Stimulated activated CD4-positive, alpha-beta T cell treated with anti-CD3 and anti-CD28 coated beads, Interleukin-15, amount 100 ng/mL, for 24 hours (primary cell): Measurements from ENCODE around the gene ZIM2.

ENCODE experiments used
- DNase-seq: peaks from one replicate; pipeline ENCODE4 v3.0.0-alpha.2; 2020

ZIM2 gene

DNA sequence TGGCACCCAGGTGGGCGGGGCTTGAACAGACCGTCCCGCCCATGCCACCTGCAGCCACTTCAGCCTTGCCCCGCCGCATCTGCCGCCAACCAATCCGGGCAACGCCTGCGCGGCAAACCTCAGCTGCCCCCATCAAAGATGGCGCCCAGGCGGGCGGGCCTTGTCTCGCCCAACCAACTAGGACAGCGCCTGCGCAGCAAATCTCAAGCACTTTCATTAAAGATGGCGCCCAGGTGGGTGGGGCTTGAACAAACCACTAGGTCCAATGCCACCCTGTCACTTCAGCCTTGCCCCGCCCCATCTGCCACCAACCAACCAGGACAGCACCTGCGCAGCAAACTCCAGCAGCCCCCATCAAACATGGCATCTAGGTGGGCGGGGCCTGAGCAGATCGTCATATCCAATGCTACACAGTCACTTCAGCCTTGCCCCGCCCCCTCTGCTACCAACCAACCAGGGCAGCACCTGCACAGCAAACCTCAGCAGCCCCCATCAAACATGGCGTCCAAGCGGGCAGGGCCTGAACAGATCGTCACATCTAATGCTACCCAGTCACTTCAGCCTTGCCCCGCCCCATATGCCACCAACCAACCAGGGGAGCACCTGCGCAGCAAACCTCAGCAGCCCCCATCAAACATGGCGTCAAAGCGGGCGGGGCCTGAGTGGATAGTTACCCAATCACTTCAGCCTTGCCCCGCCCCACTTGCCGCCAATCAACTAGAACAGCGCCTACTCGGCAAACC is 1.4 kb downstream of the ZIM2 start:
- DNase-seq: peak; percentile 24

DNA sequence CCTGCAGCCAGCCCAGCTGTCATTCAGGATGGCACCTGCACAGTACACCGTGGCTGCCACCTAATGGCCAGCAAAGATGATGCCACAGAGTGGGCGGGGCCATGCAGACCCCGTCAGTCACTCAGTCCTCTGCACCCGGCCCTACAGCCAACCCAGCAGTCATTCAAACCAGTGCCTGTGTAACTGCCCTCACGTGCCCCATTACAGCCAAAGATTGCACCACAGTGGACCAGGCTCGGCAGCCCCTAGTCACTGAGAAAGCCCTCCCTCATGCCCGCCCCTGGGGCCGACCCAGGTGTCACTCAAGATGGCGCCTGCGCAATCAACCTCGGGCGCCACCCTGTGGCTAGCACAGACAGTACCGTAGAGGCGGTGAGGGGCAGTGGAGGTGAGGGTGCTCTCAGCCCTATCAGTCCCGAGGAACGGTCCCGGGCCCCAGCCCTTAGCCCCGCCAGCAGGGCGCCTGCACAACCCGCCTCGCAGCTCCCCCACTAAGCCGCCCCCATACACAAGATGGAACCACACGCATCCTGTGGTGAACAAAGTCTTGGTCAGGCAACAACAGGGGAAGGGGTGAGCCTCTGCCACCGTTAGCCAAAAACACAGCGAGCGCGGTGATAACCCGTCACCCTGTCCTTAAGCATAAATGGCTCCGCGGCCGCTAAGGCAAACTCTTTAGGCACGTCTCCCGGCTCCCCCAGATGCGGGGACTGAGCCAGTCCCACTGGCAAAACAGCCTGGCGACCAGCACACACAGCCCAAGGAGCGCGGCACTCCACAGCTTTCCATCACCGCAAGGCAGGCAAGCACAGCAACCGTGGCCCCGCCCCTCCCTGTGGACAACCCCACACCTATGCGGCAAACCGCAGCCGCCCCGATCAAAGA is 2.3 kb downstream of the ZIM2 start:
- DNase-seq: no peak

DNA sequence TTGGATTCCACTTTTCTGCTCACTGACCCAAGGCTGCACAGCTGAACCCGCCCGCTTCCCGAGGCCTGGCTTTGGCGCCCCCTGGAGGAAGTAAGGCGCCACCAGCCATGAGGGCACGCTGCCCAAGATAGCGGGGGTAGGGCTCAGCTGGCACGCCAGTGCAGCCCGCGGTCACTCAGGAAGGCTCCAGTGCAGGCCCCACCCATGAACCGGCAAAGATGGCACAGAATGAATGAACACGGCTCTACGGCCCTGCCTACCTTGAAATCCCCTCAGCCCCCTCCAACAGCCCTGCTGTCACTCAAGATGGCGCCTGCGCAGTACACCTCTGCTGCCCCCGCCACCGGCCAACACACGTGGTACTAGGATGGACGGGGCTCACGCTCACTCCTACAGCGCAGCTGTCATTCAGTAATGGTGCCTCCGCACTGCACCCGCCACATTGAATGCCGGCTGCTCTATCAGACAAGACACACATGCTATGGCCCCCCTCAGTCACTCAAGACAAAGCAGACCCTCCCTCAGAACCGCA is 3.0 kb downstream of the ZIM2 start:
- no peak for DNase-seq

DNA sequence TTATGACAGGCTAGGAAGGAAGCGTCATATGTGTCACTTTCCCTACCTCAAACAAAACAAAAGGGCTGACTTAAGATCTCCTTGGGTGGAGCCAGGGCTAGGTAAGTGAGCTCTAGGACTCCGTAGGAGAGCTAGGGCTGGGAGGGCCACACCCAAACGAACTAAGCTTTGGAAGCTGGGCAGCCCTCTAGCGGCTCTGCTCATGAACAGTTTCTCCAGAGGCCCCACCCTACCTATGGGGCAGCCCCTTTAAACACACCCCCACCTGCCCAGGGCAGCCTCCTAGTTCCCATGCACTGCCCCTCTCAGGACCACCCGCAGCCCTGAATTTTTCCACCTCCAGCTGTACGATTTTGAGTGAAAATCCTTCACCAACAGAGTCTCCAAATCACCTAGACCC is 3.5 kb downstream of the ZIM2 start:
- DNase-seq: no peak

DNA sequence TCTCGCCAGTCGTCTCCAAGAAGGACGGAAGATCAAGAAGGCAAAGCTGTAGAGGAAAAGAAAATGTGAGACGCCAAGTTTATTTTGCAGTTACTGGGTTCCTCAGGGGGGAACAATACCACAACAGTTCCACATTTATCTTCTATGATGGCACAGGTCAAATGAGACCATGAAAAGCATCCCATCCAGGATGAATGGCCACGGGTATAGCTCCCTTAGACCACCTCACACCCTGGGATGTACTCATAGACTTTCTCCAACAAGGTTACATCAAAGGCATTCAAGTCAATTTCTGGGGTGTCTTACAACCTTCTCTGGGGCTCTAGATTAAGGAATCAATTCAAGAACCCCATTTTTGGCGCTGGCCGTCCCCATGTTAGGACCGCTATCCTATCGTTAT is 4.5 kb downstream of the ZIM2 start:
- no peak for DNase-seq

DNA sequence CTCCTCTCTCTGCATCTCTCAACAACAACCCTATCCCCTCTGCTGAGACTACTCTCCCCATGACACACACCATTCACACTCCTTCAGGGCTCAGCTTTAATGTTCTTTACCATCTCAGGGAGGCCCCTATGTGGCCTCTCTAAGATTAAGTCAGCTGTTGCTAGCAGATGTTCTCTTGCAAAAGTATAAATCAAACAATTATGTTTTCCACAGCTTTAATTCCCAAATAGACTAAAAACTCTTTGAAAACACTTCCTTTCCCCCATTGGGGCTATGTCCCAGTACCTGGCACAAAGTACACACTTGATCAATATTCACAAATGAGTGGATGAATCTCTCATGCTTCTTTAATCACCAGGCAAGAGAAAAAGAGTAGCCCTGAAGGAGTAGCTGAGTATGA is 5.1 kb downstream of the ZIM2 start:
- no peak for DNase-seq

DNA sequence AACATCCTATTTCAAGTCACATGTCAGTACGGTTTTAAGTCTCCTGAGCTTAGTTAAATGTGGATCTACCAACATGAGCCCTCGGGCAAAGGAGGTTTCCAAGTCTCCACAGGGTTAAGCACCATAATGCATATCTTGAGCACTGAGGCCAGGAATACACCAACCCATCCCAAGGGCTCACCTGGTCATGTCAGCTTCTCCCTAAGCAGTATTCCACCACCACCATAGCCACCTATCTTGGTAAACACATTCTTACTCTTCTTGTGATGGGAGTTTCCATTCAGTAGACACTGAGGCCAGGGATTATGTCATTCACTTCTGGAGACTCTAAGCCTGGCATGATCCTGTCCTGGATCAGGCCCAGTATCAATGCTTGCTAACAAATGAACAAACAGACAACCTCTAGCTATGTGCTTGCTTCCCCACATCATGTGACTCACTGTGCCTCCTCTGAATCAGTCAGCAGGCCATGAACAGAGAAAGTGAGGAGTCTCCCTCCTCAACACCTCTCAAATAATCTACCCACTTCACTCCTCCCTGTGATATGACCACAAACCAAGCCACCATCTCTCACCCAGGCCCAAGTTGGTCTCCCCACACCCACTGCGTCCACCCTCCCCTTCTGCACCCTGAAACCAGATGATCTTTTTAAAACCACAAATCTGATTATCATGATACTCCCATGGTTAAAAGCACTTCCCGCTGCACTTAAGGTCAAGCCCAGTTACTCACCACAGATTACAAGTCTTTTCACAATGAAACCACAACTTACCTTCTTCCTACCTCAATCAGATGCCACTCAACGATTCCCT is 5.8 kb downstream of the ZIM2 start:
- no peak for DNase-seq

DNA sequence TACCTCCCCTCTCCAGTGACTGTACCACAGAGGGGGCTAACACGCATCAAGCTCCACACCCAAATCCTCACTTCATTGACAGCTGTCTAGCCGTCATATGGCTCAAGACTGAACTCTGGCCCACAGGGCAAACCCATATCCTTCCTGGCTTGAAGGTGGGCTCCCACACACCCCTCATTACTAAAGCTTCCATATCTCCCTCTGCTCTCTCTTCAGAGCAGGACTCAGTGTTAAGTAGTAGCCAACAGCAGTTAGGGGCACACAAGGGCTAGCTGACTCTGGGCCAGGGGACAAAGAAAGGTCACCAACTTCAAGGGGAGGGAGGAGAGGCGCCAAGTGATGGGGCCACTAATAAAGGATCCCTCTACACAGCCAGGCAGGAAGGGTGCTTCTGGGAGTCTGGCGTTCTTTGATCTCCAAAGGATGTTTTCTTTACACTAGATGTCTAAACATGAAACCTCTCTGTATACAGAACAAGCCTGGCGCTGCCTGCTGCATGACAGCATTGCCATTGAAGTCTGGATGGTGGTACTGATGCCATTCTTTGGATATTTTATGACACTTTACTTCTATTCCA is 8.1 kb downstream of the ZIM2 start:
- no peak for DNase-seq

DNA sequence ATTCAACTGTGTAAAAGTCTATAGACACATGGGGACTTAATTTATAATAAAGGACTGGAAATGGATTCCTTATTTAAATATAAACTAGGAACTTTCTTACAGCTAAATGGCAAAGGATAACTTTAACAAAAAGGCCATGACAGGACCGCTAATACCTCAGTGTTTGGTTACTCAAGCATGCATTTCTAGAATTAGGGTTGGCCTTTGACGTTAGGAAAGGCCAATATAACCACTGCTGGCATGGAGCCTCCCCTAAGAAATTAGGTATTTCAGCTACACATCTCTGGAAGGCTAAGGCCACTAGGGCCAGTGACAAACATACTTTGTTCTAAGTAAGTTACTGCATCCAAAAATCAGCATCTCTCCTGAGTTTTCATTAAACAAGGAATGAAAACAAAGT is 9.3 kb downstream of the ZIM2 start:
- no peak for DNase-seq

DNA sequence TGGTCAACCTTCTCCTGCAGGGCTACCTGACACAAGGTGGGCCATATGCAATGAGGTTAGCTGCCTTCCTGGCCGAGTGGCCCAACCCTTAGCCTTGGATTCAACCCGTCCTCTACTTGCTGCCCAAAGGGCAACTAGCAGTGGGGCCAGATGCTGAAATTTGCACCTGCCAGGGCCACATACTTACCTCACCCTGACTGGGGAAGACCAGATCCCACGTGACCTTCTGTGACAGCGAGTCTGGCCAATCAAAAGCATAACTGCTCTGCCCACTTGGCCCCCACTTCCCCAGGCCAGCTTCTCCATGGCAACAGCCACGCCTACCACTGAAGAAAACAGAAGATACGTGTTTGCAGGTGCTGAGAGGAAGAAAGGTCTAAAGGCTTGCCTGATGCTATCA is 10.9 kb downstream of the ZIM2 start:
- DNase-seq: no peak

DNA sequence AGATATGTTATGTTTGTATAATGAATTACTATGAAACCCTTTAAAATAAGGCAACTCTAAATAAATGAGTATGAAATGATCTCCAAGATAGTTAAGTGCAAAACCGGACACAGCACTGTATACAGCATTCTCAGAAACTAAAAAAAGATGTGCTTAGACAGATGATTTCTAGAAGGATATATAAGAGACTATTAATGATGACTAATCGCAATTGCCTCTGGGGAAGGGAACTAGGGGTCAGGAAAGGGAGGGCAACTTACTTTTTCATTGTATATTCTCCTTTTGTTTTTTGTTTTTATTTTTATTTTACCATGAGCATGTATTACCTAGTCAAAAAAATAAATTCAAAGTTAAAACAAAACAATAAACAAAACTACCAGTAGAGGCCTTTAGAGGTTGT is 12.8 kb downstream of the ZIM2 start:
- no peak for DNase-seq

DNA sequence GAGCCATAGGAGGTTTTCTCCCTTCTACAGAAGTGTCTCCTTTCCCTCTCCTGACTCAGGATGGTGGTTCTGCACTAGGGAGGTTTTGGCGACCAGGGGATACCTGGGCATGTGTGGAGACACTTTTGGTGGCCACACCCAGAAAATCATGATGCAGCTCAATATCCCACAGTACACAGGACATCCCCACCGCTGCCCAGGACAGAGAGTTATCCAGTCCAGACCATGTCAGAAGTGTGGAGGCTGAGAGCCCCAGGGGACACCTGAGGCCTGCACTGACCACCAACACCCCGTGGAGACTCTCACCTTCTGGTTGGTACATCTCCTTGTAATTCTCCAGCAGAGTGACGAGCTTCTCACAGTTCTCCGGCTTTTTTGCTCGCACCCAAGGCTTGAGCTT is 16.6 kb downstream of the ZIM2 start:
- no peak for DNase-seq

DNA sequence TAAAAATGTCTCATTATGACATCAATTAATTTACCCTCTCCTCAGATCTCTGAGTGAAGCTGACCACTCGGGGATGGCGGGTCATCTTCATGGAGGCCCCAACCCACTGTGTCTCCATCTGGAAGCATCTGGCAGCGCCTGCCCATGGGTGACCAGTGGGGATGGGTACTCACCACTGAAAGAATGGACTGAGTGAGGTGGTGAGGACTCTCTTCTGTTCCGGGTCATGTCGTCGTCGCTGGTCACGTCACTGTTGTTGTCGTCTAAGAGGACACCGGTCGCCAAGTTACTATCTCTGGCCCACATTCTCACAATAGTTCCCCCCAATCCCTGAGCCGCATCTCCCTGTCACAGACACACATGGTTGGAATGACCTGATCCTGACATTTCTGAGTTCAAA is 17.1 kb downstream of the ZIM2 start:
- DNase-seq: no peak

DNA sequence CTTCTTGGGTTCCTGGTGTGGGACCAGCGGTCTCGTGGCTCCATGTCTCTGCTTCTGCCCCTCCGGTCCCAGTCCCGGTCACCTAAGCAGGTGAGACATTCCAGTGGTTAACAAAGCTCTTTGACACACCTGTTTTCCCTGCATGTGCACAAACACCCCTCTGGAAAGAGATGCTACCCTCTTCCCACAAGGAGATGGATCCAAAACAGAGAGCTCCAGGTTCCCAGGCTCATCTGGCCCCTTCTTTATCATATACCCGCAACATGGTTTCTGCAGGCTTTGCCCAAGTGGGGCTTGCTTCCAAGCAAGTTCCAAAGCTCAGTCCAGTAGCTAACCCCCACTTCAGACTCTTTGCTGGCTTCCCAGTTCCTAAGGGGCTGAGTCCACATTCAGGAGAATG is 17.8 kb downstream of the ZIM2 start:
- no peak for DNase-seq

DNA sequence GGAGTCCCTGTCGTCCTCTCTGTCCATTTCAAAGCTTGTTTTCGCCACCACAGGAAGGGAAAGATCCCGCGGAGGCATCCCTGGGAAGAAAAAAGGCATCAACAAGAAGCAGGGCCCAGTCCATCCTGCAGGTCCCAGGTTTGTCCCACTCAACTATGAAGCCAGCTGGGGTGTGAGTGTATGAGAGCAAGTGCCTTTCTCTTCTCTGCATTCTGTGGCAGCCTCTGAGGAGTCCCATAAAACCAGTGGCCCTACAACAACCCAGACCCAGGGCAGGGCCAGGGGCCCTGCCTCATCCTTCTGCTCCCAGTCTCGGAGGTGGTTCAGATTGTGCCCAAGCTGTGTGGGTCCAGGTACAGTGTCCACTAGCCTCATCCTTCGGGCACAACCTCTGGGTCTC is 18.9 kb downstream of the ZIM2 start:
- DNase-seq: no peak

DNA sequence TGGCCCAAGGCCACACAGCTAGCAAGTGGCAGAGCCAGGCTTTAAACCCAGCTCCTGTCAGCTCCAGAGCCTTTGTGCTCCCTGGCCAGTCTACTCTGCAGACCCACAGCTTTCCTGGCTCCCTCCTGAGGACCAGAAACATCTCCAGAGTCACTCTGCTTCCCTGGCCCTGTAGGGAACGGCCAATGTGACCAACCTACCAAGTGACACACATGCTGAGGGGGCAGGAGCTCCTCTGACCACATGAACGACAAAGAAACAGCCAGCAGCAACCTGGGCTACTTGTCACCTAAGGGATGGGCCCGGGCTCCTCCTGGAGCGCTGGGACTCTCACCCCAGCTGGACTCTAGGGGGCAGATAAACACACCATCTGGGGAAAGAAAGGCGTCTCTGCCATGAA is 19.3 kb downstream of the ZIM2 start:
- DNase-seq: no peak

DNA sequence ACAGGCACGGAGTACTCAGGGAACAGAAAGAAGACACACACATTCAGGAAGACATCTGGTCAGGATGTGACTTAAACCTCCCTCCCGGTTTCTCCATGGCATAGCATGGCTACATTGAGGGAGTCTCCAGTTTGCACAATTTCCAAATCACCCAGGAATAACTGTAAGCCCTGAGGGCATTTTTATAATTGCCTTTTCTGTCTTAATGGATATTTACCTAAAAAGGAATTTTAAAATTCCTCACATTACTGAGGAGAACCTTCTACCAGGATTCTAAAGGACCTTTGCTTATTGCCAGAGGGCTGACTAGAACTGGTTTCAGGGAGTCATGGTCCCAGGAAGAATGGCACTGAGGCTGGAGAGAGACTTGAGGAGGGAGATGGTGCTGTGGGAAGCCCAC is 21.4 kb downstream of the ZIM2 start:
- DNase-seq: no peak

DNA sequence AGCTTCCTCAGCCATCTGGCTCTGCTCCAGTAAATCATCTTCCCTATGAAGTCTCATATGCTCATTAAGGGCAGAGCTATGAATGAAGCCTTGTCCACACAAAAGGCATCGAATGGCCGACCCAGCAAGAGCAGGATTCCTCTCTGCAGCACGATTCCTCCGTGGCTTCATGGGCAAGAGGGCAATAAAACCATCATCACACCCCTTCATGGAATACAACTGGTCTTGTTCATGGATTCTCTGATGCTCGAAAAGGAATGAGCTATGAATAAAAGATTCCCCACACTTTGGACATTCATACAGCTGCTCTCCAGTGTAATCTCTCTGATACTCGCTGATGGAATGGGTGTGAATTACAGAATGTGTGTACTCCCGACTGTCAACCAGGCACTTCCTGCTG is 25.9 kb downstream of the ZIM2 start:
- DNase-seq: no peak

DNA sequence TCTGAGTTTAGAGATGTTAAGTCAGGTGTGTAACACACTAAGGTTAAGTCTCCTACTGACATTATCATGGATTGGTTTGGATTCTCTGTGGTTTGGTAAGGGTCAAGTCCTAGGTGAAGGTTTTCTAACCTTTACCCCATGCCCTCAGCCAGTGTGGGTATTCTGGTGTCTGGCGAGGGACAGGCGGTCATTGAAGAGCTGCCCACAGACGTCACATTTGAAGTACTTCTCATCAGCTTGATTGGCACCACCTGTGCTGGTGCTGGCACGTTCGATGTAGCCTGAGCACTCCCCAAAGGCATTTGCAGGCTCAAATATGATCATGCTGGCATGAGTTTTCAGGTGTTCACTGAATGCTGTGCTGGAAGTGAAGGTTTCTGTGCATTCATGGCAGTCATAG is 27.0 kb downstream of the ZIM2 start:
- DNase-seq: no peak

DNA sequence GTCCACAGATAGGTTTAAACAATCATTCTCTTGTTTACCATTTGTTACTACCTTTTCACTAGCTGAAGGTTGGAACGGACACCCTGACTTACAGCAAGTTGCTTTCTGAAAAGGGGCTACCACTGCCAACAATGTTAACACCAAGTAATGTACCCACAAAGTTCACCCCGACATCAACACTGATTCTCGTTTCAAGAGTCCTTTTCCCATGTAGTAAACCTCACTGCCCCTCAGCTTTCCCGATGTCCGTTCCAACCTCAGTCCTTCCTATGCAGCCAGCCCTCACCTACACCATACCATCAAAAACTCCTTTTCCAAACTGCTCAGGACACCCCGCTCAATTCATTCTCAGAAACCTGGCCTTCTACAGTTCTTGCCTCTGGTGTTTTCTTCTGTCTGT is 29.0 kb downstream of the ZIM2 start:
- DNase-seq: no peak

DNA sequence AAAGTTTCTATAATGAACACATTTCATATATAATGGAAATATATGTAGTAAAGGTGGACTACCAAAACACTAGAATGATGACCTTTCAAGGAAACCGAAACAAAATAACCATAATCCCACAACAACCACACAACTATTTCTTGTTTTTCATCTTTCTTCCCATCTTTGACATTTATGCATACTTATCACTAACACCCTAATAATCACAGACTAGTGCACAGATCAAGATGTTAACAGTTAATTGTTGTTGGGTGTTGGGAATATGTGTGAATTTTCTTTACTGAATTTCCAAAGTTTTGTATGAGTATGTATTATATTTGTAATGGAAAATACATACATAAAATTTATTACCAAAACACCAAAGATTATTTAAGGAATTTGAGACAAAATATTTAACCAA is 30.3 kb downstream of the ZIM2 start:
- no peak for DNase-seq

DNA sequence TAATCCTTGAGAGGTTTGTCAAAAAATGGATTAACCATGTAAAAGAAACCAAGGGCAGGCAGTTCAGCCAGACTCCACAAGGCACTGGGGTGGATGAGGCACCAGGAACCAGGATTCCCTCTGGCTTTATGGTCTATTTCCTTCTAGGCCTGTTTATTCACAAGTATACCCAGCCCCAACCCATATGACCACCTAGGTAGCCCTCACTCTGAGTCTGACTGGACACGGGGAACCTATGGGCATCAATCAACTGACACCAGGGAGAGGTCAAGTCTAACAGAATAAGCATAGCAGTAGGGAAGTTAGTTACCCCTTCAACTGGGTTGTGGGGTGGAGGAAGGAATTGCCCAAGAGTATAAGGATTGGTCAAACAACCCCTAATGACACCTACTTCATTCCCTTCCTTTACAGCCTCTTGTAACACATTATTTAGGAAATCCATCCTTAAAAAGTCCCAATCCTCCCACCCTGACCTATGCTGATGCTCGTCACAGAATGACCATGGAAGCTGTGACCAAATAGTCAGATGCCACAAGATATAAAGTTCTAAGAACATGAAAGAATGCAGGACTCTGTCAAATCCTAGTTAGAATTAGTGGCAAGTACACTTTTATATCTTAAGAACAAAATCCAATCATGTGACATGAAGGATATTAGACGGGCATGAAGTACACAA is 31.7 kb downstream of the ZIM2 start:
- no peak for DNase-seq
